HG03520 (cell line): ENCODE results near the gene HOXC6.
"Not testable (repeated sequence)": the region's sequence is repeated elsewhere in the genome, so short reads cannot be mapped to it uniquely, and the experiment has no call there.

Experiments used
- ATAC-seq: cut with Tn5 transposase; IDR thresholded peaks from one replicate; pipeline ENCODE4 v1.9.1; 2021; ENCODE audit warnings: mild to moderate bottlenecking, moderate library complexity; ENCODE audit not compliant: unreplicated experiment

The HOXC6 gene

DNA sequence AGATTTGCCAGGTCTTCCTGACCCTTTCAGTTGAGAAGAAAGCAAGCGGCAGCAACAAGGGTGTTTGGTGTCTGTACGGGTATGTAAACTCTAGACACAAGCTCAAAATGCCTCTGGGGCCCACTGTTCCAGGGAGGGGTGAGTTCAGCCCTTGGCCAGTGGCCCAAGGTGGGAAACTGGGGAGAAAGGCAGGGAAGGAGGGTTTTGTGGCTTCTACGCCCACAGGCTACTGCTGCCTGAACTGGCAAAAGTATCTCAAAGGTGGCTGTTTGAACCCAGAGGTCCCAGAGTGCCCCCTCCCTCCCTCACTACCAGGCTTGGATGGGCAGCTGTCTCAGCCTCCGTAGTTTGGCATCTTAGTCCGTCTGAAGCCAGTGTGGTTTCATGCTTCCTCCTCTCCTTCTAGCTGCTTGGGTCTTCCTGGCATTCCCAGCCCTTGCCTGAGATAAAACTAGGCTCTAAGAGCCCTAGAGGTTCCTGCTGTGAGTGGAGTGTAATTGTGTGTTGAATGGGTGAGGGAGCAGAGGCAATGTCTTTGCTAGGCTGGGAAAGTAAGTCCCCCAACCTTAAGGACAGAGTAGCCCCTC lies 10.1 kb downstream of the HOXC6 start:
- no peak for ATAC-seq

DNA sequence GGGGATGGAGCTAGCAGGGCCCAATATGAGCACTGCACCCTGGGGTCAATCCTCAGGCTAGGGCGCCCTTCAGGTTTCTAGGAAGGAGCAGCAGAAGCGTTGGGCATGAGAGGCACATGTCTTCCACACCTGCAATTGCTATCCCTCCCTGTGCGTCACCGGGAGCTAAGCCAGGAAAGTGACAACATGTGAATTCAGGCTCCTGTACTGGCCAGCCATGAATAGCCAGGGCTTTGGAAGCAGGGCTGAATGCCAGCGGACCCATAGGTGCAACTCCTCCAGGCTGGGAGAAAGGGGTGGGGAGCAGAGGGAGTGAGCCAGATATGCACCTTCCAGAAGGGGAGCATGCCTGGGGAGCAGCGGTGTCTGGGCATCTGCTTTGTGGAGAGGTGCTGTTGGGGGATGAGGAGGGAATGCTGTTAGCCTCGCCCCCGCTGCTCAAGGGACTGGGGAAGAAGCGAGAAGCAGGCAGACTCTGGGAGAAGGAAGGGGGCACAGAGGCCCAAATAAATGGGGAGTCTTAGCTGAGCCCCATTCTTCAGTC lies 10.7 kb downstream of the HOXC6 start:
- no peak for ATAC-seq

DNA sequence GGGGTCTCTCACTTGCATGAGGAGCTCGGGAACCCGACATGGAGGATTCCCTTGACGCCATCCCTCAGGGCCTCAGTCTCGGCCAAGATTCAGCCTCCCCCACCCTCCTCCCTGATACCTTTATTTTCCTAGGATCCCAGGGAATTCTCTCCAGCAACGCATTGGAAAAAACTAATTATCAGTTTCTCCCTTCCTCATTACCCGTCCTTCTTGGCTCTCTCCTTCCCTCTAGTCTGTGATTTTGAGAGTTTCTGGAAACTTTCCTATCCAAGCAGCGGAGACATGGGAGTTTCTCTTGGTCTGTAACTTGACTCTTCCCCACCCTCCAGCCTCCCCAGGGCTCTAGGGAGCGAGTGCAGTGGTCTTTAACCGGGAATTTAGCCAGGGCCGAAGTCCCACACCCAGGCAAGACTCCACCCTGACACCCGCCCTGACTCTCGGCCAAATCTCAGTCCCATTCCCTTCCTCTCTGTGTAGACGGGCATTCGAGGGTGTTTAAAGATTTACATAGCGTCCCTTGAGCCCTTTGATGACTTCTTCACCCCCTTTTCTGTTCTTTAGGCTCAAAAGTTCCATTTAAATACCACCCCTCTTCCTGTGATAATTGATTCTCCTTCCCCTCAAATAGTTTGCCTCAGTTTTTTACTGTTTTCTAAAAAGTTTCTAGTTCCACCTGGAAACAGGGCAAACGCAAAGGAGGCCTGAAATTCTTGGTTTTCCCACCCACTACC lies 11.3 kb downstream of the HOXC6 start:
- no peak for ATAC-seq

DNA sequence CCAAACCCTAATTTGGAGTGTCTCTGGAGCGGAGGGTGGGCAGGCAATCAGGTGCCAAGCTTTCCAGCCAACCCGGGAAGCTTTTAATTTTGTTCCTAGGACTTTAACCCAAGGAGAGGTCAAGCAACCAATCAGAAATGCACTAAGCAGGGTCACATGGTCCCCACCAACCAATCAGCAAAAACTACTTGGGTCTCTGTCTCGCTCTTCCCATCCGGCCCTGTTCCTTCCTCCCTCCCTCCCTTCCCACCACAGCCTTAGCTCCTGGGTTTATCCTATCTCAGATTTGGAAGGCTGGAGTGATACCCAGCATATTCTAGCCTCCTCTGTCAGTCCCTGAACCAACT lies 11.9 kb downstream of the HOXC6 start:
- ATAC-seq: no peak

DNA sequence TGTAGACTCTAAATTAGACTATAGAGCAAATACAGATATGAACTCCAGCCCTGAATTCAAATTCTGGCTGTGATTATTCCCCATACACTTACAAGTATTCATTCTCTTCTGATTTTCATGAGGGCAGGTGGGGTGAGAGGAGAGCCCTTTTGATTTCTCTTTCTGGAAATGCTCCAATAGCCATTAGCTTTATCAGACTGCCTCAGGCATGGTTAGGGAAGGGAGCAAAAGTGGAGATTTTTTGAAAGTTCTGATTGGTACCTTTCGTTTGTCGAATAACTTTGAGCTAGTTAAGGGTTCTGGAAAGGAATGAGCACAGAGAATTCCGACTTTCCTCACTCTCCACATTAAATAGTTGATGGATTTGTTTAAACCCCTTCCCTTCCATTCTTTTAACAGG lies 12.4 kb downstream of the HOXC6 start:
- ATAC-seq: no peak

DNA sequence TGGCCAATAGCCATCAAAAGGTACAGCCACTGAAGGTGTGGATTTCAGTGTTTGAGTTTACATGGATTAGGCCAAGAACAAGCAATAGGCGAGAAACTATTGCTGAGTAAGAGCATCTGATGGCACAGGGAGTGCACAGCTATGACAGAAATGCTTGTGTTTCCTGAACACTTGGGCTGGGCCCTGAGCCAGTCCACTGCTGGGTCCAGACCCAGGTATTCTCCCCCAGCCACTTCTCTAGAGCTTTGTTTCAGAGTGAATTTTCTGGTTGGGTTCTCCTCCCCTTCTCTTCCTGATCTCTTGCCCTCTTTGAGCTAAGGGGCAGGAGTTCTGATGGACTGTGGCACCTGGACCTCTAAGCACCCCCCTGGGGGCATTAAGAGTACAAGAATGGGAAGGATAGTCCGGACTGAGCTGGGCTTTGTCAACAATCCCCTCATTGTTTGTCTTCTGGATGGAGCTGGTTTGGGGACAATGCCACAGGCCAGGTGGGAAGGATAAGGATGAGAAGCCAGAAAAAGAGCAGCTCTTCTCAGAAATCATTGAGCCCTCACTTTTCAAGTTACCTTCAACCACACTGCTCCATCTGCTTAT lies 13.0 kb downstream of the HOXC6 start:
- ATAC-seq: no peak

DNA sequence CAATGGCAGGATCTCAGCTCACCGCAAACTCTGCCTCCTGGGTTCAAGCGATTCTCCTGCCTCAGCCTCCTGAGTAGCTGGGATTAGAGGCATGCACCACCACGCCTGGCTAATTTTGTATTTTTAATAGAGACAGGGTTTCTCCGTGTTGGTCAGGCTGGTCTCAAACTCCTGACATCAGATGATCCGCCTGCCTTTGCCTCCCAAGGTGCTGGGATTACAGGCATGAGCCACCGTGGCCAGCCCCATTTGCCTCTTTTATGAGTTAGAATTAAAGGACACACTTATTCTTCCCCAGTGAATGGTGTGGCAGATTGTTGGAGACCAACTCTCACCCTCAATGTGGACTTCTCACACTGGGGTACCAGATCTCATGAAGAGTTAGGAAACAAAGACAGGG lies 13.8 kb downstream of the HOXC6 start:
- not testable (repeated sequence) for ATAC-seq

DNA sequence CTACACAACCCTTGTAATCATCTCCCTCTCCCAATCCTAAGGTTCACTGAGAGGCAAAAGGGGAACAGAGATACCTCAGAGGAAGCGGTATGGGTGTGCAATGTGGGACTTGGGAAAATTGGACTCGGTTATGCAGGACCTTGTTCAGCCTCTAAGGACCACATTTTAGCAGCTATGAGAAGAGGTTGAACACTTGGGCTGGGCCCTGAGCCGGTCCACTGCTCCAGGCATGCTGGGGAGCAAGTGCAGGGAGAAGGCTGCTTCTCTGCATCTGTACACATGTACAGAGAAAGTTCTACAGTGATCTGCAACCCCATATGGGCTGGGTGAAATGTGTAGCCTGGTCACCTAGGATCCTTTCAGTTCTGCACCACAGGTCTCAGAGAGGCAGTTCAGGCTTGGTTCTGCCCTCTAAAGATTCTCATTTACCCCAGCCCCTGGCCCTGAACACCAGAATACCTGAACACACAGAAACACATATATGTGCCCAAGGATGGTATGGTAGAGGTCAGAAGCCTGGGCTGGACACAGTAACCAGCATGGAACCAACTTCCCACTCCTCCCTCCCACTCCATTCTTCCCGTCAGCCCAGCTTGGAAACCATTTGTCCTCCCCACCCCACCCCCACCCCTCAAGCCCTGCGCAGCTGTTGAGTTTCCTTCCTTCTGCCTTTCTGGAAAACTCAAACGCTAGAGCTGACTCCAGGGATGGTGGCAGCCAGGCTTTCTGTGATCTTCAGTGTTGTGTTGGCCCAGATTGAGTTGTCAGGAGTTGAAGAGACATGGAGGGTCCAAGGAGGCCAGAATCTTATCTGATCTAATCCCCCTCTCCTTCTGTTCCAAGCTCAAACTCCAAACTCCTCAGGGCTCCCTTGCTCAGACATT lies 15.0 kb downstream of the HOXC6 start:
- ATAC-seq: no peak

DNA sequence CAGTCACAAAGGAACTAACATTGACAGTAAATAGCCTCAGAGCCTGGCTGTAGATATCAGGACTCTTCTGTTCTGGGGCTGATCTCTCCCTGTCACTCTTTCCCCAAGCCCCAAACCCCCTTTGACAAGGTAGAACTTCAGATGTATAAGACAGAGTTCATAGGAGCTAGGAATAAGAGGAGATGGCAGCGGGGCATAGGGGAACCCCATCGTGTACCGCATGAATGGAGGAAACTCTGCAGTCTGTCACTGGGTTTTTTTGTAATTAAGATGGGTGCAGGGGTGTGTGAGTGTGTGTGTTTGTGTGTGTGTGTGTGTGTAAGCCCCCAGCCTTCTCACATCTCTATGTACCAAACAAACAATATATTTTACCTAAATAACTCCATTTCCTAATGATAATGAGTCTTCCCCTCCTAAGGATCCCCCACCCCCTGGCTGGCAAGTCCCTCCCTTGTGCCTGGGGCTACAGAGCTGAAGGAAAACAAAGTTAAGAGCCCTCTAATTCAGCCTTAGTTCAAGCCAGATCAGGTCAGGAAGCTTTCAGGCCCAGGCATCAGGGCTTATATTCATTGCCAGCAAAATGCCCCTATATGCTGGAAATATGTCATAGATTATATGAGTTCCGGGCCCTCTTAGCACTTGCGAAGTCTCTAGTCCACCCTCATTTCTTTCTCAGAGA lies 16.3 kb downstream of the HOXC6 start:
- ATAC-seq: no peak

DNA sequence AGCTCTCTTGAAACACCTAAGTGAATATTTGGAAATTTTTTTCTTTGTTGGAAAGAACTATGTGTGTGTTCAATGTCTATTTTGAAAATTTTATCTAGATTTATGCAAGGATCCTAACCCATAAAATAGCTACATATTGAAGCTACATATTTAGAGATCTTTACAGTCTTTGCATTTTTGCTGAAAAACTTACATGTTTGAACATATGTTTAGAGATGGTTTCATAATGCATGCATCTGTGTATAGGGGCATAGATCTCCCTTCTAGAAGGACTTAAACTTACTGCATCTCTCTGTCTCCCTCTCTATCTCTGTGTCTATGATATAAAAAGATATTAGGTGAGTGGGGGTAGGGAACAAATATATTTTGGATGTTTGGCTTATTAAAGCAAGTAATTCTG lies 17.2 kb downstream of the HOXC6 start:
- ATAC-seq: no peak

DNA sequence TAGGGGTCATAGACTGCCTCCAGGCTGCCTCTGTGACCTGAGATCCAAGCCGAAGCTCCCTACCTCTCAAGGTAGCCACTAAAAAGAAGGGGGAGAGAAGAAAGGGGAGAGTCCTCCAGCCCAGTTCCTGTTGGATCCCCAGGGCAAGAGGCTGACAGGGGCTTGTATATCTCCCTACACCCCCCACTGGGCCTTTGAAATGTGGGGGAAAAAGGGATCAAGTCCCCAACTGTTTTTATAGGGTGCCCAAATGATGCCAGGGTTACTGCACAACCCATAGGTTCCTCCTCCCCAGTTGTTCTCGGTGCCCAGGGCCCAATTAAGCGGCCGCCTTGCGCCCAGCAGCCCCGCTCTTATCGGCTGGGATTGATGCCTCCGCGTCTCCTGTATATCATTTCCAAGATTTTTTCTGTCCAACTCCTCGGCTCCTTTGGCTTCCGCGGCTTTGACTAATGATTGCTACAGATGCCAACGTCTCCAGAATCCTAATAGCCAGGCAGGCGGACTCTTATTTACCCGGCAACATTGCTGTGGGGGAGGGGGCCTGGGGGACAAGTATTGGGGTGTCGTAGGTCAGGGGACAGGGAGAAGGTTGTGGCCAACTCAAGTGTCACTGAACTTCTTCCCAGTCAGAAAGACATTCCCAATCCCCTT lies 17.8 kb downstream of the HOXC6 start:
- ATAC-seq: no peak

DNA sequence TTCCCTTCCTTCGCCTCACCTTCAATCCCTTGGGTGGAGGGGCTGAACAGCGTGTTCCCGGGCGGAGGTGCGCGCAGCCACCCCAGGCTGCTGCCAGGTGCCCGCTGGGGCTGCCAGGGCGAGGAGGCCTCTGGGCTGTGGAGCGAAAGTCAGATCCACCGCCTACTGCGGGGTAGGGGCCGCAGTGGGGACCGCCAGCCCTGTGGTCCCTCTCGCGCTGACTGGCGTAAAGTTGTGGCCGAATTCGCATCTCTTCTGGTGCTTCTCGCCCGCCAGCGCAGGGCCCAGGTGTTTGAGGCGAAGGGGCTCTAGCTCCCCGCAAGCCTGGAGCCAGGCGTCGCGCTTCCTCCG lies 18.5 kb downstream of the HOXC6 start:
- ATAC-seq: no peak

DNA sequence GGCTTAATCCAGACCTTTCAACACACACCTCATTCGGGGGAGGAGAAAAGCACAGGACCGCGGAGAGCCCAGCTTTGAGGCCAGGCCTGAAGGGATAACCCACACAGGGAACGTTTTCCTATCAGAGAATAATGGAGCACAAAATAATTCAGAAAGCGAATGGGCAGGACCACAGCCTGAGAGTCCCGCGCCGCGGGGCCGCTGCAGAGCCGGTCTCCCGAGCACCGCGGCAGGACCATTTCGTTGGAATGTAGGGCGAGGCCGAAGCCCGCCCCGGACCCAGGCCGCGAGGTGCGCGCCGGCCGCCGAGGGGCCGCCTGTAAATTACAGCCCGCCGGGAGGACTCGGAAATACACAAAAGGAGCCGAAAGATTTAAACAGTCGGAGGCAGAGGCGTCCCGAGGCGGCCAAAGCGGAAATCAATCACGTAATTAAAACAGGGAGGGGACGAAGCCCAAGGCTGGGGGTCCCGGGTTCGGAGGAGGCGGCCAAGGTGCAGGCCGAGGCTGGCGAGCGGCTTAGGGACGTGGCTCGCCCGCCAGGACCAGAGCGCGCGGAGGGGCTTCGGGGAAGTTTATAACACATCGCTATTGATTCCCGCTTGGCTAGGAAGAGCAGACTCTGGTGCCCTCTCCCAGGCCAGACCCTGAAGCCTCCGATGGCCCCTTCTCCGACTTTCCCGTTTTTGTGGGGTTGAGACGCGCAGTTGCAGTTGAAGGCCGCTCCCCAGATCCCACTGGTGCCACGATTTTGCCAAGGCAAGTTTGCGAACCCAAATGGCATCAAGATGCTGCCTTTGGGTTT lies 19.1 kb downstream of the HOXC6 start:
- no peak for ATAC-seq

DNA sequence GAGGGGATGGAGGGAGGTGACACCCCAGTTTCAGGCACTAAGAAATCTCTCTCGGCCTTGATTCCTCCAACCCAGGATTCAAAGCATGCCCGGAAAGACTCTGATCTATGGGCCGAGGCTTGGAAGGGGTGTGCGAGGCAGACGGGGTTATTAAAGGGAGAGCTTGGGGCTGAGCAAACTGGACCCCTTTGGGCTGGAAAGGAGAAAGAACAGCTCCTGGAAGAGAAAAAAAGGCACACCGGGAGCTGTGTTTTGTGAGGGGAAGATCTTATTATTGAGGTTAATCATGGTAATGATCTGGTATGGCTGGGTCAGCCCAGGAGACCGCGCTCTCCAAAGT lies 19.7 kb downstream of the HOXC6 start:
- ATAC-seq: no peak

DNA sequence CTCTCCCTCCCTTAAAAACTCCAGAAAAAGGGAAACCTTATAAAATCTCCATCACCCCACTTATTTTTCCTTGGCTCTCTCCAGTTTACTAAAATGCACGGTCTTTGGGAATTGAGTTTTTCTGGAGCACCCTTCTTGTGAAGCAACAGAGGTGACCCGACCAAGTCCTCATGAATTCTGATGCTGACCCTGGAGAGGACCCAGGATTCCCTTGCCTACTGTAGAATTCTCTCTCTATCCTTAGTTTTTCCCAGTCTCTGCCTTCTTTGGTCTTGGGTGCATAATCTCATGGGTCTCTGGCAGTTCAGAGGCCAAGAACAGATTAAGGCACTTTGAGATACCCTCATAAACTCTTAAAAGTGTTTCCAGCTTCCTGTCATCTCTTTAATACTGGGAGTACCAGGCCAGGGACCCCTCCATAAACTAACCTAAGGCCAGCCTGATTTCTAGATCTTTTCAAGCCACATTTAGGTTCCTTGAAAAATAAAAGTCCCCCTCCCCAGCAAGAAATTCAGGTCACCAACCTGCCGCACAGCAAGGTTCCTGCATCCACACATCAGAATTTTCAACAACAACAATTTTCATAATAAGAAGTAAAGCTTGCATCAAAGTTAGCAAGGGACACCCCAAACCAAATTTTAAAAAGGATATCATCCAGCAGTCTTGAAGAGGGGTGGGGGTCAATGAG lies 20.3 kb downstream of the HOXC6 start:
- ATAC-seq: no peak

DNA sequence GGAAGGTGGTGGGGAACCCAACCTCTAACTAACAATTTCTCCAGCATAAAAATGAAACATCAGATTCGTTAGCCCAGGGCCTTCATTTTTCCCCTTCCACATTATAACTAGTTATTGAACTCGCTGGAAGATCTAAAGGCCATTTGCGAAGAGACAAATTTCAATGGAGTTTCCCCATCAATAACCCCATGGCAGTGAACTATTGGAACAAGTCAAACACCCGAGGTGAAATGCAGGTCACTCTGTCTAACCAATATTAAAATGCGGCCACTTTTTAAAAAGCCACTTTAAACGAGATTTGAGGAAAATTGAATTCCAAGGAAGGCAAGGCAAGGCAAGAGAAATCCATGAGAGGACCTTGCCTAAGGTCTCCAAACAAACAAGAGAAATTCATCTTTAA lies 20.9 kb downstream of the HOXC6 start:
- ATAC-seq: no peak

DNA sequence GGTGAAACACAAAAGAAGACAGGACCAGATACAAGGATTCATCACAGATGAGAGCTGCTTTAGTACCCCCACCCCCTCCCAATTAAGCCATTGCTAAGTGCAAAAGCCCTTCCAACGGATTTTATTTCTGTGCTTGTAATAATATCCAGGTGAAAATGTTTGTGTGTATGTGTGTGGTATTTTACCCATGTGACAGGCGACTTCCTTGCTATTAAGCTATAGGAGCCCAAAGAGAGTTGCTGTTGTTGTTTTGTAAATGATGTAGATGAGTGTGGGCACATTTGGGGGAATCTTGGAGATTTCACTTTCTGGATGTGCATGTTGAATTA lies 22.2 kb downstream of the HOXC6 start:
- ATAC-seq: no peak

DNA sequence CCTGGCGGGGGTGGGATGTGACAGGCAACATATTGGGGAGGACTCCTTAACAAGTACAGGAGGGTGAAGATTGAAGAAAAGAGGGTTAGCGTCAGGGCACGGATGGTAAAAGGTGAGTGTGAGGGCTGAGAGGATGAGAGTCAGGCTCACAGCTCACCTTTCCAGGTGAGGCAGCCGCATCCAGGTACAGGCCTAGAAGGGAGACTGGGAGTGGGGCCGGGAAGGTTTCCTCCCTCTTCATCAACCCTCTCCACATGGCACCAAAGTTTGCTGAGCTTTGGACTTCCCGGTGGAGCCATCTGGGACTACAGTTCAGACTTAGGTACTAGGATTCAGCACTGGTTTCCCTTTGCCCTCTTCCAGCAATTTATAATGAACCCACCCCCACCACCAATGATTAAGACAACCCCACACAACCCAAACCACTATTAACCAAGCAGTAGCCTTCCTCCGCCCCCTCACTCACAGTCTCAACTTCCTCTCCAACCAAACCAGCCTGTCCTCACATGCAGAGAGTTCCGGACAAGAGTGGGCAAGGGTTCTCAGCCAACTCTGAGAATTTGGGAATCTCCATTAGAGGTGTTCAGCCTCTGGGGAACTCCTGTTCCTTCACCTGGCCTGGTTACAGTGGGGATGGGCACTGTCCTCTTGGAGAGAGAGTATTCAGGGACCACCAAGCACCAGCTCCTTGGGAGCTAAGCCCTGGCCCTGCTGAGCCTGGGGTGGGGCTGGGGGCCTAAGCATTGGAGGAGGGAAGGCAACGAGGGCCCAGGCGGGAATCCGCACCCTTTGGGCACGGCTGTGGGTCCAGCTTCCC lies 23.0 kb downstream of the HOXC6 start:
- ATAC-seq: no peak
